Hippocampal formation (tissue), 2 donors: ENCODE measurements around the gene IL4I1.

Experiments
- DNase-seq, 2 donors: peaks; one replicate each; lab custom pipeline; 2025; lab: John Stamatoyannopoulos, UW

The IL4I1 gene

GRCh38 chr19:49895566-49896297 lies 955 bp downstream of the IL4I1 start:
- no peak for DNase-seq

- DNase-seq = no peak
Measured at GRCh38 chr19:49894879-49895565, 1.7 kb downstream of the IL4I1 start.

- no peak for DNase-seq
Measured at GRCh38 chr19:49894011-49894664, 2.5 kb downstream of the IL4I1 start.

- DNase-seq = no peak
Measured at GRCh38 chr19:49892716-49893115, 4.0 kb downstream of the IL4I1 start.

GRCh38 chr19:49891393-49891792 lies 5.3 kb downstream of the IL4I1 start:
- no peak for DNase-seq

GRCh38 chr19:49890349-49891311 lies 6.1 kb downstream of the IL4I1 start:
- no peak for DNase-seq

- peak in 1 of 2 donors; percentile 28 for DNase-seq
Measured at GRCh38 chr19:49889687-49890348, 6.9 kb downstream of the IL4I1 start.

- DNase-seq = no peak
Measured at GRCh38 chr19:49889038-49889686, 7.5 kb downstream of the IL4I1 start.

GRCh38 chr19:49888510-49888824 lies 8.2 kb downstream of the IL4I1 start:
- DNase-seq = no peak

GRCh38 chr19:49887665-49888509 lies 8.8 kb downstream of the IL4I1 start:
- no peak for DNase-seq

- DNase-seq = no peak
Measured at GRCh38 chr19:49887037-49887664, 9.5 kb downstream of the IL4I1 start.

GRCh38 chr19:49884760-49885159 lies 11.9 kb downstream of the IL4I1 start:
- DNase-seq = no peak

GRCh38 chr19:49884109-49884508 lies 12.6 kb downstream of the IL4I1 start:
- no peak for DNase-seq

- DNase-seq = no peak
Measured at GRCh38 chr19:49883094-49883493, 13.6 kb downstream of the IL4I1 start.

GRCh38 chr19:49882643-49883042 lies 14.0 kb downstream of the IL4I1 start:
- no peak for DNase-seq

GRCh38 chr19:49881672-49882394 lies 14.9 kb downstream of the IL4I1 start:
- DNase-seq = no peak

GRCh38 chr19:49881186-49881585 lies 15.5 kb downstream of the IL4I1 start:
- no peak for DNase-seq

GRCh38 chr19:49880162-49880869 lies 16.4 kb downstream of the IL4I1 start:
- DNase-seq = no peak
